Neural cell (in vitro differentiated cells): ENCODE results near the gene KRT2. TPM values are rescaled to one million over a fixed set of nuclear protein-coding genes. Genes with fewer than 3 reads are reported as not detected.

Experiments
- H2AFZ ChIP-seq: fragments of 200-600, 300-800 bp; sonication (generic), shearing (Covaris generic); 2 replicates; pipeline ENCODE4 v1.6.0; 2014; ENCODE audit warnings: low read depth, mild to moderate bottlenecking, antibody characterized with exemption, low read length, moderate library complexity
- H3F3A ChIP-seq: fragments of 200-600 bp; shearing (Covaris generic); 2 replicates; pipeline ENCODE4 v1.6.1; 2016; ENCODE audit warnings: mild to moderate bottlenecking, moderate library complexity, mixed read lengths, antibody characterized with exemption, low read length; ENCODE audit not compliant: insufficient read depth, poor library complexity, severe bottlenecking
- H3K27ac ChIP-seq: fragments of 200-600, 300-800 bp; sonication (generic), shearing (Covaris generic); 2 replicates; pipeline ENCODE4 v1.5.1; 2014; ENCODE audit warnings: mild to moderate bottlenecking, low read length, moderate library complexity
- H3K27me3 ChIP-seq: fragments of 300-800, 200-600 bp; sonication (generic), shearing (Covaris generic); 2 replicates; pipeline ENCODE4 v1.6.0; 2014; ENCODE audit warnings: mild to moderate bottlenecking, low read depth, low read length, moderate library complexity; ENCODE audit not compliant: insufficient read depth
- H3K36me3 ChIP-seq: fragments of 300-800, 200-600 bp; sonication (generic), shearing (Covaris generic); 2 replicates; pipeline ENCODE4 v1.5.1; 2014; ENCODE audit warnings: mild to moderate bottlenecking, antibody characterized with exemption, low read length, moderate library complexity; ENCODE audit not compliant: insufficient read depth
- H3K4me2 ChIP-seq: fragments of 300-800, 200-600 bp; sonication (generic), shearing (Covaris generic); 2 replicates; pipeline ENCODE4 v1.6.0; 2014; ENCODE audit warnings: mild to moderate bottlenecking, low read length
- H3K4me3 ChIP-seq: fragments of 300-800, 200-600 bp; sonication (generic), shearing (Covaris generic); 2 replicates; pipeline ENCODE4 v1.5.1; 2014; ENCODE audit warnings: mild to moderate bottlenecking, low read length, moderate library complexity
- H3K79me2 ChIP-seq: fragments of 200-600 bp; shearing (Covaris generic); replicated peaks from 2 replicates; pipeline ENCODE4 v1.6.0; 2014; ENCODE audit warnings: mild to moderate bottlenecking, low read length, moderate library complexity; ENCODE audit not compliant: insufficient read depth
- H3K9ac ChIP-seq: fragments of 300-800, 200-600 bp; sonication (generic), shearing (Covaris generic); 2 replicates; pipeline ENCODE4 v1.6.1; 2016; ENCODE audit warnings: mild to moderate bottlenecking, low read length, mixed read lengths
- H3K9me2 ChIP-seq: fragments of 200-600 bp; shearing (Covaris generic); 2 replicates; pipeline ENCODE4 v1.6.1; 2016; ENCODE audit warnings: mild to moderate bottlenecking, low read length, mixed read lengths; ENCODE audit not compliant: insufficient read depth
- H3K9me3 ChIP-seq: fragments of 200-600, 300-800 bp; sonication (generic), shearing (Covaris generic); 2 replicates; pipeline ENCODE4 v1.6.1; 2016; ENCODE audit warnings: mild to moderate bottlenecking, mixed run types, low read length, moderate library complexity, mixed read lengths
- H4K20me1 ChIP-seq: fragments of 200-600 bp; shearing (Covaris generic); 2 replicates; pipeline ENCODE4 v1.6.1; 2016; ENCODE audit warnings: mild to moderate bottlenecking, mixed run types; ENCODE audit not compliant: insufficient read depth
- EP300 ChIP-seq: fragments of 450-650 bp; conservative IDR thresholded peaks from 2 replicates; pipeline ENCODE4 v1.6.1; 2014; ENCODE audit warnings: antibody characterized with exemption, mild to moderate bottlenecking, moderate library complexity; ENCODE audit not compliant: poor library complexity, severe bottlenecking
- EZH2 ChIP-seq: fragments of 200-600, 300-800 bp; shearing (Covaris generic), sonication (generic); IDR thresholded peaks from 2 replicates; pipeline ENCODE4 v1.6.1; 2014; ENCODE audit warnings: antibody characterized with exemption, low read length, borderline replicate concordance, mild to moderate bottlenecking; ENCODE audit not compliant: insufficient read depth, poor library complexity, severe bottlenecking
- MXI1 ChIP-seq: fragments of 450-650 bp; conservative IDR thresholded peaks from 2 replicates; pipeline ENCODE4 v1.6.1; 2014; ENCODE audit warnings: antibody characterized with exemption, mild to moderate bottlenecking; ENCODE audit not compliant: poor library complexity, severe bottlenecking
- POLR2AphosphoS5 ChIP-seq: IDR thresholded peaks from 2 replicates; pipeline ENCODE4 v1.6.1; 2012
- RAD21 ChIP-seq: fragments of 450-650 bp; conservative IDR thresholded peaks from 2 replicates; pipeline ENCODE4 v1.6.1; 2014; ENCODE audit warnings: antibody characterized with exemption, mild to moderate bottlenecking, moderate library complexity
- SMC3 ChIP-seq: fragments of 450-650 bp; conservative IDR thresholded peaks from 2 replicates; pipeline ENCODE4 v1.6.1; 2014; ENCODE audit warnings: antibody characterized with exemption, mild to moderate bottlenecking, moderate library complexity; ENCODE audit not compliant: poor library complexity
- TAF1 ChIP-seq: IDR thresholded peaks from 2 replicates; pipeline ENCODE4 v1.6.1; 2012; ENCODE audit warnings: low read depth
- polyA plus RNA-seq: library from polyadenylated mRNA; depleted of rRNA; stranded (reverse); fragments of >200 nt; gene quantifications from 2 replicates; pipeline ENCODE4 v1.2.3, GENCODE V29; 2014
- TF ChIP-seq, protein P1 (sequence below): IDR thresholded peaks from 2 replicates; pipeline ENCODE4 v1.6.1; 2012; ENCODE audit warnings: borderline replicate concordance
- TF ChIP-seq, protein P2 (sequence below): fragments of 450-650 bp; IDR thresholded peaks from 2 replicates; pipeline ENCODE4 v1.5.1; 2014; ENCODE audit warnings: antibody characterized with exemption, mild to moderate bottlenecking, moderate library complexity; ENCODE audit not compliant: poor library complexity, severe bottlenecking

The KRT2 gene
- polyA plus RNA-seq, 1 donor from 2014 or later = not detected

DNA sequence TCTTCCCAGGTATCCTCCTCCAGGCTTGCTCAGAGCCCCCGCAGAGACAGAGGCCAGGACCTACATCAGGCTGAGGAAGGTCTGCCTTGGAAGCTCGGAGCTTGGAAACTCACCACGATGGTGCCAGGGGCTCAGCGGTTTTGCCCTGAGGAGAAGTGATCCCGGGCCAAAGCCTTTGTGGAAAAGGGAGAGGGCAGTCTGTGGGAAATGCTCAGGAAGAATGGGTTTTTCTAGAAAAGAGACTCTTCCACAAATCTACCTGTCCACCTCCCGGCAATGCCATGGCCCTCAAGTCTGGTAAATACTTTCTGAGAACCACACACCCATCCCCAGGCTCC is 8.0 kb downstream of the KRT2 start:
- Histone ChIP-seq H3K9me2 (no peaks in the 10 kb centered on the region), H3K27me3 (no peaks in the 10 kb centered on the region), H3K36me3 (no peaks in the 10 kb centered on the region), H3K4me3 (no peak overlapping the region), H3K9me3 (no peaks in the 10 kb centered on the region), H3K9ac (no peak overlapping the region), H3K4me2 (no peak overlapping the region), H3K27ac (no peak overlapping the region), H3F3A (no peaks in the 10 kb centered on the region), H3K79me2 (no peaks in the 10 kb centered on the region), H2AFZ (no peak overlapping the region), H4K20me1 (no peaks in the 10 kb centered on the region)
- TF ChIP-seq RAD21 (no peak), TAF1 (no peak), EZH2 (no peak), EP300 (no peak), MXI1 (no peak), POLR2AphosphoS5 (no peak), SMC3 (no peak)
- TF ChIP-seq, protein P1, sequence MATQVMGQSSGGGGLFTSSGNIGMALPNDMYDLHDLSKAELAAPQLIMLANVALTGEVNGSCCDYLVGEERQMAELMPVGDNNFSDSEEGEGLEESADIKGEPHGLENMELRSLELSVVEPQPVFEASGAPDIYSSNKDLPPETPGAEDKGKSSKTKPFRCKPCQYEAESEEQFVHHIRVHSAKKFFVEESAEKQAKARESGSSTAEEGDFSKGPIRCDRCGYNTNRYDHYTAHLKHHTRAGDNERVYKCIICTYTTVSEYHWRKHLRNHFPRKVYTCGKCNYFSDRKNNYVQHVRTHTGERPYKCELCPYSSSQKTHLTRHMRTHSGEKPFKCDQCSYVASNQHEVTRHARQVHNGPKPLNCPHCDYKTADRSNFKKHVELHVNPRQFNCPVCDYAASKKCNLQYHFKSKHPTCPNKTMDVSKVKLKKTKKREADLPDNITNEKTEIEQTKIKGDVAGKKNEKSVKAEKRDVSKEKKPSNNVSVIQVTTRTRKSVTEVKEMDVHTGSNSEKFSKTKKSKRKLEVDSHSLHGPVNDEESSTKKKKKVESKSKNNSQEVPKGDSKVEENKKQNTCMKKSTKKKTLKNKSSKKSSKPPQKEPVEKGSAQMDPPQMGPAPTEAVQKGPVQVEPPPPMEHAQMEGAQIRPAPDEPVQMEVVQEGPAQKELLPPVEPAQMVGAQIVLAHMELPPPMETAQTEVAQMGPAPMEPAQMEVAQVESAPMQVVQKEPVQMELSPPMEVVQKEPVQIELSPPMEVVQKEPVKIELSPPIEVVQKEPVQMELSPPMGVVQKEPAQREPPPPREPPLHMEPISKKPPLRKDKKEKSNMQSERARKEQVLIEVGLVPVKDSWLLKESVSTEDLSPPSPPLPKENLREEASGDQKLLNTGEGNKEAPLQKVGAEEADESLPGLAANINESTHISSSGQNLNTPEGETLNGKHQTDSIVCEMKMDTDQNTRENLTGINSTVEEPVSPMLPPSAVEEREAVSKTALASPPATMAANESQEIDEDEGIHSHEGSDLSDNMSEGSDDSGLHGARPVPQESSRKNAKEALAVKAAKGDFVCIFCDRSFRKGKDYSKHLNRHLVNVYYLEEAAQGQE = no peak
- TF ChIP-seq, protein P2, sequence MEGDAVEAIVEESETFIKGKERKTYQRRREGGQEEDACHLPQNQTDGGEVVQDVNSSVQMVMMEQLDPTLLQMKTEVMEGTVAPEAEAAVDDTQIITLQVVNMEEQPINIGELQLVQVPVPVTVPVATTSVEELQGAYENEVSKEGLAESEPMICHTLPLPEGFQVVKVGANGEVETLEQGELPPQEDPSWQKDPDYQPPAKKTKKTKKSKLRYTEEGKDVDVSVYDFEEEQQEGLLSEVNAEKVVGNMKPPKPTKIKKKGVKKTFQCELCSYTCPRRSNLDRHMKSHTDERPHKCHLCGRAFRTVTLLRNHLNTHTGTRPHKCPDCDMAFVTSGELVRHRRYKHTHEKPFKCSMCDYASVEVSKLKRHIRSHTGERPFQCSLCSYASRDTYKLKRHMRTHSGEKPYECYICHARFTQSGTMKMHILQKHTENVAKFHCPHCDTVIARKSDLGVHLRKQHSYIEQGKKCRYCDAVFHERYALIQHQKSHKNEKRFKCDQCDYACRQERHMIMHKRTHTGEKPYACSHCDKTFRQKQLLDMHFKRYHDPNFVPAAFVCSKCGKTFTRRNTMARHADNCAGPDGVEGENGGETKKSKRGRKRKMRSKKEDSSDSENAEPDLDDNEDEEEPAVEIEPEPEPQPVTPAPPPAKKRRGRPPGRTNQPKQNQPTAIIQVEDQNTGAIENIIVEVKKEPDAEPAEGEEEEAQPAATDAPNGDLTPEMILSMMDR = no peak

DNA sequence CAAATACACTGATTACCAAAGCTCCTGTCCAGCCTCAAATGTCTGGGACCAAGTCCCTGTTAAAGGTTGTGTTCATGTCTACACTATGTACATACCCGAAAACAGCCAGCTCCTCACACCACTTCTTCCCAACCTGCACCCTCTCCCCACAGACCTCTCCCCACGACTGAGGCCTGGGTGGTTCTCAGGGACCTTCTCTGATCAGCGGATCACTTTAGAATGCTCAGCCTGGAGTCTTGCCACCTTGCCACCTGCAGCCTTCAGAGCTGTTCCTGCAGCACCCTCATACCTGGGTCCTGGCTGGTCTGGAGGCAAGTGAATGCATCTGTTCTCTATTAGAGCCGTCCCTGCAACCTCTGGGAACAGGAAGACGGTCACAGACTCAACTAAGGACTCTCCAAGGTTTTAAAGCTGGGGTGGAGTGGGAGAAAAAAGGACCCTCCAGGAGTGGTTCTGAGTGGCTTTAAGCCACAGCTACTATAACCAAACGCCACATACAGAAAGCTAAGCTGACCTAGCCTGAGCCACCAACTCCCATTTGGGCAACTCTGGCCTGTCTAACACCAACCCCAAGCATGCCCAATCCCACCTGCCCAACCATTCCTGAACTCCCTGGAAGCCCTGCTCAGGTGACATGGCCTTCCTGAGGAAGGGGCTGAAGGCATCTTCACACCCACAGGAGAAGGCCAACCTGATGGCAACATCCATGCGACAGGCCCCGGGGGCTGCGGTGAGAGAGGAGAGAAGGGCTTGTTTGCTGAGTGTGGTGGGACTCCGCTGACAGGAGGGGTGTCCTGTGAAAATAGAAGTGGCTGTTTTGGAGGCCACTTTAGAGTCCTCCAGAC is 8.6 kb downstream of the KRT2 start:
- Histone ChIP-seq H3K4me3 (no peak overlapping the region), H4K20me1 (no peaks in the 10 kb centered on the region), H3K79me2 (no peaks in the 10 kb centered on the region), H3K27ac (no peak overlapping the region), H3K27me3 (no peaks in the 10 kb centered on the region), H3F3A (no peaks in the 10 kb centered on the region), H3K36me3 (no peaks in the 10 kb centered on the region), H3K9me2 (no peaks in the 10 kb centered on the region), H3K4me2 (no peak overlapping the region), H2AFZ (no peak overlapping the region), H3K9me3 (no peaks in the 10 kb centered on the region), H3K9ac (no peak overlapping the region)
- TF ChIP-seq EP300 (no peak), POLR2AphosphoS5 (no peak), MXI1 (no peak), EZH2 (no peak)
- TF ChIP-seq, protein P1 = no peak
- TF ChIP-seq, protein P2 = no peak
